ENCODE results near the gene NRM.

DNA sequence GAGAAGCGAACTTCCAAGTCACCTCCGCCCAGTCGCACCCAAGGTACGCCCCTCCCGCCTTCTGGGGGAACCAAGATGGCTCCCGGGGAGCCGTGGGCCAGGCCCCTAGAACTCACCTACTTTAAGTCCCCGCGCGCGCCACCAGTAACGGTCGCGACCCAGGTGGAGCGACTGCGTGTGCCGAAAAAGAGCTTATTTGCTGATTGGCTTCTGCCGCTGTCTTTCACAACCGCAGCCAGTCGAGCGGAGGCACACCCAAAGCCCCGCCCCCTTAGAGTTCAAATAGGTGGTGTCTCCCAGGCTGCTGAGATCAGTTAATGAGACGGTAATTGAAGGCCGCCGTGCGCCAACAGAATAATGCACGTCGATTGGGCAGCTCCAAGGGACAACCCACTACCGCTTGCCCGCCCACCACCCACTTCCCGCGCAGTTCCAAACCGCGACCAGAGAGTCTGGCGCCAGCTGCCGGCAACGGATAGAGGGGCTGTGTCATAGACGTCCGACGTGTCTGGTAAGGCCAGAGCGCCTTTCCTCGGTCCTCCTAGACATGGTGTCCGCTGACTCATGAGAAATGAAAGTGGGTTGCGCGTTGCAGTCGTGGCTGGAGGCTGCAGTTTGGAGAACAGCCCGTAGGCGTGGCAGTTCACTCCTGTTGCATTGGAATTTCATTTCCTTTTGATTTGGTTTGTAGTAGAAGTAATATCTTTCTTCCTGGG lies 26.5 kb upstream of the NRM start, which contains the start of gene MDC1:
- TF ChIP-seq ZC3H10 (CRISPR knock-in tag; IDR thresholded peaks at IDR 0.05), result no peak
- no peak for TF ChIP-seq PPARA (CRISPR knock-in tag; IDR thresholded peaks at IDR 0.05; ENCODE audit: borderline replicate concordance)
- TF ChIP-seq ZFP30 (CRISPR knock-in tag; IDR thresholded peaks at IDR 0.05), result no peak
- TF ChIP-seq, protein P1, sequence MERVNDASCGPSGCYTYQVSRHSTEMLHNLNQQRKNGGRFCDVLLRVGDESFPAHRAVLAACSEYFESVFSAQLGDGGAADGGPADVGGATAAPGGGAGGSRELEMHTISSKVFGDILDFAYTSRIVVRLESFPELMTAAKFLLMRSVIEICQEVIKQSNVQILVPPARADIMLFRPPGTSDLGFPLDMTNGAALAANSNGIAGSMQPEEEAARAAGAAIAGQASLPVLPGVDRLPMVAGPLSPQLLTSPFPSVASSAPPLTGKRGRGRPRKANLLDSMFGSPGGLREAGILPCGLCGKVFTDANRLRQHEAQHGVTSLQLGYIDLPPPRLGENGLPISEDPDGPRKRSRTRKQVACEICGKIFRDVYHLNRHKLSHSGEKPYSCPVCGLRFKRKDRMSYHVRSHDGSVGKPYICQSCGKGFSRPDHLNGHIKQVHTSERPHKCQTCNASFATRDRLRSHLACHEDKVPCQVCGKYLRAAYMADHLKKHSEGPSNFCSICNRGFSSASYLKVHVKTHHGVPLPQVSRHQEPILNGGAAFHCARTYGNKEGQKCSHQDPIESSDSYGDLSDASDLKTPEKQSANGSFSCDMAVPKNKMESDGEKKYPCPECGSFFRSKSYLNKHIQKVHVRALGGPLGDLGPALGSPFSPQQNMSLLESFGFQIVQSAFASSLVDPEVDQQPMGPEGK (CRISPR knock-in tag; IDR thresholded peaks at IDR 0.05; ENCODE audit: borderline replicate concordance), result no peak
- TF ChIP-seq, protein P2, sequence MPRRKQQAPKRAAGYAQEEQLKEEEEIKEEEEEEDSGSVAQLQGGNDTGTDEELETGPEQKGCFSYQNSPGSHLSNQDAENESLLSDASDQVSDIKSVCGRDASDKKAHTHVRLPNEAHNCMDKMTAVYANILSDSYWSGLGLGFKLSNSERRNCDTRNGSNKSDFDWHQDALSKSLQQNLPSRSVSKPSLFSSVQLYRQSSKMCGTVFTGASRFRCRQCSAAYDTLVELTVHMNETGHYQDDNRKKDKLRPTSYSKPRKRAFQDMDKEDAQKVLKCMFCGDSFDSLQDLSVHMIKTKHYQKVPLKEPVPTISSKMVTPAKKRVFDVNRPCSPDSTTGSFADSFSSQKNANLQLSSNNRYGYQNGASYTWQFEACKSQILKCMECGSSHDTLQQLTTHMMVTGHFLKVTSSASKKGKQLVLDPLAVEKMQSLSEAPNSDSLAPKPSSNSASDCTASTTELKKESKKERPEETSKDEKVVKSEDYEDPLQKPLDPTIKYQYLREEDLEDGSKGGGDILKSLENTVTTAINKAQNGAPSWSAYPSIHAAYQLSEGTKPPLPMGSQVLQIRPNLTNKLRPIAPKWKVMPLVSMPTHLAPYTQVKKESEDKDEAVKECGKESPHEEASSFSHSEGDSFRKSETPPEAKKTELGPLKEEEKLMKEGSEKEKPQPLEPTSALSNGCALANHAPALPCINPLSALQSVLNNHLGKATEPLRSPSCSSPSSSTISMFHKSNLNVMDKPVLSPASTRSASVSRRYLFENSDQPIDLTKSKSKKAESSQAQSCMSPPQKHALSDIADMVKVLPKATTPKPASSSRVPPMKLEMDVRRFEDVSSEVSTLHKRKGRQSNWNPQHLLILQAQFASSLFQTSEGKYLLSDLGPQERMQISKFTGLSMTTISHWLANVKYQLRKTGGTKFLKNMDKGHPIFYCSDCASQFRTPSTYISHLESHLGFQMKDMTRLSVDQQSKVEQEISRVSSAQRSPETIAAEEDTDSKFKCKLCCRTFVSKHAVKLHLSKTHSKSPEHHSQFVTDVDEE (CRISPR knock-in tag; IDR thresholded peaks at IDR 0.05), result 0 out of 2 replicates have a peak, but pooled peaks have one; percentile 16
- TF ChIP-seq, protein P3, sequence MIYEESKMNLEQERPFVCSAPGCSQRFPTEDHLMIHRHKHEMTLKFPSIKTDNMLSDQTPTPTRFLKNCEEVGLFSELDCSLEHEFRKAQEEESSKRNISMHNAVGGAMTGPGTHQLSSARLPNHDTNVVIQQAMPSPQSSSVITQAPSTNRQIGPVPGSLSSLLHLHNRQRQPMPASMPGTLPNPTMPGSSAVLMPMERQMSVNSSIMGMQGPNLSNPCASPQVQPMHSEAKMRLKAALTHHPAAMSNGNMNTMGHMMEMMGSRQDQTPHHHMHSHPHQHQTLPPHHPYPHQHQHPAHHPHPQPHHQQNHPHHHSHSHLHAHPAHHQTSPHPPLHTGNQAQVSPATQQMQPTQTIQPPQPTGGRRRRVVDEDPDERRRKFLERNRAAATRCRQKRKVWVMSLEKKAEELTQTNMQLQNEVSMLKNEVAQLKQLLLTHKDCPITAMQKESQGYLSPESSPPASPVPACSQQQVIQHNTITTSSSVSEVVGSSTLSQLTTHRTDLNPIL (CRISPR knock-in tag; IDR thresholded peaks at IDR 0.05; ENCODE audit: low read depth), result no peak

Measured in SK-N-SH treated with all-trans-retinoic acid at 6 μM for 48 hours (cell line).